ENCODE measurements around the gene DSTYK.

DSTYK gene

GRCh38 chr1:205211169-205211838 lies at the start of gene DSTYK:
DSTYK (minus strand) TSS chr1:205211702; CDS start chr1:205211535, 167 bp downstream.
- DNase-seq: peak; percentile 78

- DNase-seq: no peak
Measured at GRCh38 chr1:205259998-205260397, 48.5 kb upstream of the DSTYK start.

- no peak for DNase-seq
Measured at GRCh38 chr1:205259324-205259832, 47.9 kb upstream of the DSTYK start.

GRCh38 chr1:205258719-205259118 lies 47.2 kb upstream of the DSTYK start:
- no peak for DNase-seq

GRCh38 chr1:205258261-205258691 lies 46.8 kb upstream of the DSTYK start:
- DNase-seq: no peak

GRCh38 chr1:205257735-205258134 lies 46.2 kb upstream of the DSTYK start:
- no peak for DNase-seq

- DNase-seq: no peak
Measured at GRCh38 chr1:205256951-205257625, 45.6 kb upstream of the DSTYK start.

GRCh38 chr1:205255941-205256780 lies 44.7 kb upstream of the DSTYK start:
- DNase-seq: peak; percentile 57

GRCh38 chr1:205251576-205251975 lies 40.1 kb upstream of the DSTYK start:
- DNase-seq: no peak

GRCh38 chr1:205250699-205251098 lies 39.2 kb upstream of the DSTYK start:
- DNase-seq: peak; percentile 29

GRCh38 chr1:205249651-205250050 lies 38.1 kb upstream of the DSTYK start:
- DNase-seq: no peak

- DNase-seq: peak; percentile 67
Measured at GRCh38 chr1:205248793-205249601, 37.5 kb upstream of the DSTYK start.

- DNase-seq: no peak
Measured at GRCh38 chr1:205247130-205247921, 35.8 kb upstream of the DSTYK start.

- no peak for DNase-seq
Measured at GRCh38 chr1:205246351-205247119, 35.0 kb upstream of the DSTYK start.

GRCh38 chr1:205245096-205245495 lies 33.6 kb upstream of the DSTYK start:
- DNase-seq: no peak

- no peak for DNase-seq
Measured at GRCh38 chr1:205244384-205244783, 32.9 kb upstream of the DSTYK start.

GRCh38 chr1:205243350-205244191 lies 32.1 kb upstream of the DSTYK start:
- DNase-seq: no peak

GRCh38 chr1:205241366-205242030 lies 30.0 kb upstream of the DSTYK start:
- DNase-seq: no peak

- DNase-seq: no peak
Measured at GRCh38 chr1:205240569-205240968, 29.1 kb upstream of the DSTYK start.

All from DMS79 (cell line).